ENCODE results near the gene AMBN.

AMBN gene, protein sequence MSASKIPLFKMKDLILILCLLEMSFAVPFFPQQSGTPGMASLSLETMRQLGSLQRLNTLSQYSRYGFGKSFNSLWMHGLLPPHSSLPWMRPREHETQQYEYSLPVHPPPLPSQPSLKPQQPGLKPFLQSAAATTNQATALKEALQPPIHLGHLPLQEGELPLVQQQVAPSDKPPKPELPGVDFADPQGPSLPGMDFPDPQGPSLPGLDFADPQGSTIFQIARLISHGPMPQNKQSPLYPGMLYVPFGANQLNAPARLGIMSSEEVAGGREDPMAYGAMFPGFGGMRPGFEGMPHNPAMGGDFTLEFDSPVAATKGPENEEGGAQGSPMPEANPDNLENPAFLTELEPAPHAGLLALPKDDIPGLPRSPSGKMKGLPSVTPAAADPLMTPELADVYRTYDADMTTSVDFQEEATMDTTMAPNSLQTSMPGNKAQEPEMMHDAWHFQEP

DNA sequence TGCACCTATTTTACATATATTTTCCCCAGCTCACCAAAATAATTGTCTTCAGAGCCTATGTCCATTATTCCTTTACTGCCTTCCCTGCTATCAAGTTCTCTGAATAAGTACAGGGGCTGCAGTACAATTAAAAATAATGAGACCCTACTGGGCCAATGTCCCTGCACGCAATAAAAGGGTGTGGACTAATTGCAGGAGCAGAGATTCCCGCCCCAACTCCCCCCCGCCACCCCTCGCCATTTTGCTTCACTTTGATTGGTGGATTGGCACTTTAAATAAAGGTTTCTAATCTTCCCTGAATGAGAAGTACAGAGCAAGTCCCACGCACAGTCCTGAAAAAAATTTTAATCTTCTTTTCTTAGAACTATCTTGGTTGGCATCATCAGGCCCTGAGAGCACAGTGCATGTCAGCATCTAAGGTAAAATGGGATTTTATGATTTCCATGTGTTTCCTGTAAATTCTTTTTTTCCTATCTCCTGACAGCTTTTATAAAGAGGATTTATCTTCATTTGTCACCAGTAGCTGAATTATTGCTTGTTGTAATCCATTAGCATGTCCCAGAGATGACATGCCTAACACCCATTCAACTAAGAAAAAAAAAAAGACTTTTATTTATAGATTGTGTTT, at the start of gene AMBN:
AMBN (plus strand) TSS at position 302 of the 628 bp plus-strand sequence; CDS start at position 405, 103 bp downstream.
- DNase-seq = no peak

DNA sequence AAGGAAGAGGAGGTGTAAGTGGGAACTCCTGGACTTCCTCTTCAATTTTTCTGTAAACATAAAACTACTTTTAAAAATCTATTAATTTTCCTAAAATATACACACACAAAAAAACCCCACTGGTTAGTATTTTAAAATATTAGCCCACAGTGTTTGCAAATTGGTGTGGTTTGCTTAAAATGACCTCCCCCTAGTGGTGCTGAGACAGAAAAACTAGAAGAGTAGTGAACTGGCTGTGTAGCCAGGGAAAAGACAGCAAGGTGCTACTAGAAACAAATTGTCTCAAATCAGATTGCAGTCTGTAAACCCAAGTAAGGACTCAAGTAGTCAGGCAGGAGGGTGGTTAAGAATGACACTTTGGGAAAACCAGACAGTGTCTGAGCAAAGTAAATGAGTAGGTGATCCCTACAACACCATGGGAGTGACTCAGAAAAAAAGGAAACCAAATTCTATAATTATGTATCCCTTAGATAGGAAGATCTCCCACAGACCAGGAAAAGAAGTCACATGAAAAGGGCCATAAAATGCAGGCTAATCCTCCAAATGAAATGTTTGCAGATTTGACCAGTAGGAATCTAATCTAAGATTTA, 47.7 kb upstream of the AMBN start:
- DNase-seq = no peak

DNA sequence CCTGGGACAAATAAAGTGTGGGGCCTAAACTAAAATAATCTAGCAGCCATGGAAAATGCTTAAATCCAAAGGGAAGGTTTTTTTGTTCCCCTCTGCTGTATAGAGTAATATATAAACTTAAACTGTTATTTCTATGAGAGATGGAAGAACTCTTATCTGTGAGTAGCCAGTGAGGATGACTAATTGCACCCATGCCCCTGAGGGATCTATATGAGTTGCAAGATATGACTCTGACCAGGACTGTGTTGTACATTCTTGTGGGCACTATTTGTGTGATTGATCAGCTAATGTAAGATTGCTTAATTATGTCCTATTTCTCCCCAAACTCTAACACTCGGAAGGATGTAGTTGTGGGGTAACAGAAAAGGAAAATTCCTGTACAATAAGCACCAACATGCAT, 35.2 kb upstream of the AMBN start:
- DNase-seq = no peak

DNA sequence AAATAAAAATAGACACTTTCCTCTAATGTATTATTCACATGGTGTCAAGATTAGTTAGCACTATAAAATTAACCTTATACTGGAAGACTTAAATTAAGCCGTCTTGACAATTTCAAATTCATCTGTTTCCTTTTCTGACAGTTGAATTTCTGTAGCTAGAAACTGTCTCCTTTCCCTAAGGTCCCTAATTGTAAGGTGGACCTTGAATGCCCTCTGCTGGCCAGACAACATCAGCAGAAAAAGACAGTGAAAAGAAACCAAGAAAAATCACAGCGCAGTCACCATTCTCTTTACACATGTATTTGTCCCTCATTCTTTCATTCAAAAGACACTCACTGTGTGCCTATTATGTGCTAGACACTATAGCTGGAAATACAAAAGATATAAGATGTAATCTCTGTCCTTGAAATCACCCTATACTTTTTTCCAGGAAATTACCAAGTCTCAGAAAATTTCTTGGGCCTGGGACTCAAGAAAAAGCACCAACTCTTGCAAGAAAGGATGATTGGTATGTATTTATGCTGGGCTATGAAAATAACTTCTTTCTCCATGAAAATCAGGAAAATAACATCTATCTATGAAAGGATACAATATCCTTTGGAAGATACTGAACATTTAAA, 32.7 kb upstream of the AMBN start:
- peak; percentile 18 for DNase-seq

DNA sequence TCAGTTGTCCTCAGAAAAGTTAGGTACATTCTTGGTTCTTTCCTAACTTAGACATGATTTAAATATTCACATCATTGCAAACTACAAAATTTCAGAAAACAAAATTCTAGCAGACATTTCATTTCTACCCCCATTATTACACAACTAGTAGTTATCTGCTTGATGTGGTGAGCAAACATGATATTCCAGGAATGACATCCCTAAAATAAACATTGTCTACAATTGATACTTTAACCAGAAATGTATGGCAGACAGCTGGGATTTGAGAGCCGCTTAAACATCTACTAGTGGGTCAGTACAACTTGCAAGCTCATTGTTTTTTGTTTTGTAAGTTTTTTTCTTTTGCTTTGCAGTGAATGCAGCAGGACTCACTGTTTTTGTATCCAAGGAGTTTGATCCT, 32.1 kb upstream of the AMBN start:
- DNase-seq = no peak

DNA sequence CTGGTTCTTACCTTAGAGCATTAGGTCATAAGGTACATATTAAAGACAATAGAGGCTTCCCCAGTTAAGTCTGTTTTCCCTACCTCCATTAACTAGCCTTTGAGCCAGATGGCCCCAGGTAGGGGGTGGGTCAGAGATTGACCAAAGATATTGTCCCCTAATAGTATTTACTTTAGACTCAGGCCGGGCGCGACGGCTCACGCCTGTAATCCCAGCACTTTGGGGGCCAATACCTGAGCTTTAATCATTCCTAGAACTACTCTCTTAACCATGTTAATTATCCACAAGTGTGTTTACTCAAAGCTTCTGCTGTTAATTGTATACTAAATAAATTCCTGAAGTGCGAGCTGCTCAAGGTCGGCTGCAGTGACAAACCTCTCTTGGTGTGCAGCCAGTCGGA, 28.0 kb upstream of the AMBN start:
- DNase-seq = no peak

DNA sequence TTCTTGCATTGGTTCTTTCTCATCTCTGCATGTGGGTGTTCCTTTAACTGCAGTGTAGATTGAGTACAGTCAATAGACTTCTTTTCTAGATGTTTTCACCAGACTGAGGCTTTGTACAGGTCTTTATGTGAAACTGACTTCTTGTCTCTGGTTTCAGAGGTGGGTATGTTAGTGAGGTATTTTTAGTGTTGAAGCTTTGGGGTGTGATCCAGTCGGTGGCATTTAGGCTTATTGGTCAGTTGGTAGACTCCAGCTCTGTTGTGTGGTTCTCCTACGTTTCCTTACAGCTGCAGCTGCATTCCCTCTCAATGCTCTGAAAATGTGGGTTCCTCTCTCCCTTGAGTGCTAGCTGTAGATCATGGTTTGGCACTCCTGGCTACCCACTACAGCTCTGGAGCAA, 21.3 kb upstream of the AMBN start:
- DNase-seq = no peak

DNA sequence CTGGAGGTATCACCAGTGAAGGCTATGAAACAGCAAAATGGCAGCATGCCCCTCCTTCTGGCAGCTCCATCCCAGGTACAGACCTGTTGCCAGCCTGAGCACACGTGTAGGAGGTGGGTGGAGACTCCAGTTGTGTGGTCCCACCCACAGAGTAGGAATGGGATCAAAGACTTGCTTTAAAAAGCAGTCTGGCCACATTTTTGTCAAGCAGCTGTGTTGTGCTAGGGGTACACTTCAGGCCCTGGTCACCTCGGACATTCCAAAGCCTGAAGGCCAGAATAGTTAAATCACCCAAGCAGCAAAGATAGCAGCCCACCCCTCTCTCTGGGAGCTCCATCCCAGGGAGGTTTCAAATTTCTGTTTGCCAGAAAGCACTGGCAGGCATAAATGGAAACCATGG, 20.3 kb upstream of the AMBN start:
- DNase-seq = no peak

DNA sequence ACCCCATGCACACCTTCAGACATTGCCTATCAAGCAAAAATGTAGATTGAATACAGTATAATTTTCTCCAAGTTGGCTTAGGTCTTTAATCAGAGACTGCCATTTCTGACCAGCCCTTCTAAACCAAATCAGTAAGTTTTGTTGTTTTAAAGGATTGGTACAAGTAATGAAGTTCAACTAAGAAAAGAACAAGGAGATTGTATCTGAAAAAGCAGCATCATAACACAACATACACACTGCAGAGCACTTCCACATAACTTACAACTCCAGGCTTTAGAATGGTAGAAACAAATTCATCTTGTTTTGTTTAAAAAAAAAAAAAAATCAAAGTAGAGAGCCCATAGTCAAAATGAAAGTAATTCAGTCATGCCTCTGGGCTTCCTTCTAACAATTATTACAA, 16.1 kb upstream of the AMBN start:
- no peak for DNase-seq

DNA sequence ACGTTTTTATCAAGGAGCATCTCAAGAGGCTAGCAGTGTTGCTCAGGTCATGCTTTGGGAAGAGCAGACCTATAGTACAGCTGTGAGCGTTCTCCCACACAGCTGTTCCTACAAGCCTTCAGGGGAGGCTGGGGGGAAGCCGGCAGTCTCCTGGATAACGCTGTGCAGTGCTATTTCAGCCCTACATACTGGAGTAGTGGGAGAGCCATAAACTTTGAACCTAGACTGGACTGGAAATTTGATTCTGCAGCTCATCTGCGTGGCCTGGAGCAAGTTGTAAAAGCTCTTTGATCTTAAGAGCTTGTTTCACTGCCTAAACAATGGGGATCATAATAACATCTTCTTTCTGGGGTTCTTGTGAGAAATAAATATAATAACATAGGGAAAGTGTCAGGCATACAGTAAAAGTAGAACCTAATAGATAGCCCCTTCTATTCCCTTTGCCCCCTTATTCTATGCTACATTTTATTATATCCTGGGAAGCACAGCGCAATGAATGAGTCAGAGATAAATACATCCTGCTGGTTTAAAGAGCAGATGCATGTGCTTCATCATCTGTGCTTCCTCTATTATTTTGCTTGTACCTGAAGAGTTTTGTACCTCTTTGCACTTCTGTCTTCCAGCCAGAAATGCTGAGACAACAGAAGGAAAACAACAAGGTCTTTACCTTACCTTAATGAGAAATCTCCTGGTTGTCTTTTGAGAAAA, 14.7 kb upstream of the AMBN start:
- no peak for DNase-seq

DNA sequence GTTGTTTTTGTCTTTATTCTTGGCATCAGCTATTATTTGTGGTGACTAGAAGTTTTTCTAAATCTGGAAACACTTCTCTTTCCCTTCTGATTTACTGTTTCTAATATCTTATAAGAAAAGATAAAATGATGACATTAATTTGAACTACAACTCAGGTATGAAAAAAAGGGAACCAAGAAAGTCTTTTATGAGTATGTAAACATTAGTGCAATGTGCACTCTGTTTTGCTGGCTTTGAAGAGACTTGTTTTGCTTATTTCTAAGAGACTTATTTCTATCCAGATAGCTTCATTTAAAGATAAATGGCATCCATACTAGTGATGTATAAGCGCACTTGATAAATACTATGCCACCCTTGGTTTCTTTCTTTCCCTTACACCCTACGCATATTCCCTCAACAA, 10.1 kb upstream of the AMBN start:
- DNase-seq = no peak

DNA sequence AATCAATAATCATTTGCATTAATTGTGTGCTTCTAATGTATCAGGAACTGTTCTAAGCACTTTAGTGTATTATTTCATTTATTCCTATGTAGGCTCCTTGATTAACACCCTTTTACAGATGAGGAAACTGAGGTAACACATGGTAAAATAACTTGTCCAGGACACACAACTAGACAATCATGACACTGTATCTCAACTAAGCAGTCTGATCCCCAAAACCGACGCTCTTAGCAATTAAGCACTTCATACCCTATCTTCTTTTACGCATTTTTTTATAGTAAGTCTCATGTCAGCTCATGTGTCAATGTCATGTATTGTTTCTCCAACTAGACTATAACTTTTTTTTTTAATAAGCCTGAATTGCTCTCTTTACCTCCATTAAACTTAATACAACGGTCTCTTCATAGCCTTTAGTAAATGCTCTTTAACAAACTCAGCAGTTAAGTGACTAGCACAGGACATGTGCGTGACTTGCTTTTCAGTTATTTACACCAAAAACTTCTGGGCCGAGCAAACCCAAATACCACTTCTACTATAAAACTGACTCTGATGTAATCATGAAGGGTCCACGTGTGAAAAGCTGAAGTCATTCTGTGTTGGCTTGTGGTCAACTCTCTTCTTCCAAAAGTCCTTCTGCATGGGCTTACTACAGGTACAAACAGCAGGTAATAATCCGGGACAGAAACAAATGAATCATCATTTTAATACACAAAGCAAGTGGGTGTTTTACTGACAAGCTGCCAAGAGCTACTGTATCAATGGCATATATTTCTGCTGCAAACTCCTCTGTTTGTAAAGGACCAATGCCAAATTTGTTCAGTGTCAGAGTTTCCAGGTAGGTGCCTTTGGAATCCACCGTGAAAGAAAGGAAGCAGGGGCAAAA, 7.9 kb upstream of the AMBN start:
- no peak for DNase-seq

DNA sequence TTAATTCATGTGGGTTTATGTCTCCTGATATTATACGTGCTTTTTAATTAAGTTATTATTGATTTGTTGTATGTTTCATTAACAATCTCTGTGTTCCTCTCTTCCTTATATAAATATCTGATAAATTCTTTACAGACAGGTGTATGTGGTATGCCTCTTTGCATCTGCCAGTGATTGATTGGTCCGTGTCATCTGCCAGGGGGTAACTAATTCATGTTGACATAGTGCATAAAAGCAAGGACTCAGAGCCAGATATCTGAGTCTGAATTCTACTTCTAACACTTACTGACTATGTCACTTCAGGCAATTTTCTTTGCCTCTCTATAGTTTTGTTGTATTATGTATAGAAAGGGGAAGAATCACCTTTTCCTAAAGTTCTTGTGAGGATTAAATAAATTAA, 5.2 kb upstream of the AMBN start:
- DNase-seq = no peak

DNA sequence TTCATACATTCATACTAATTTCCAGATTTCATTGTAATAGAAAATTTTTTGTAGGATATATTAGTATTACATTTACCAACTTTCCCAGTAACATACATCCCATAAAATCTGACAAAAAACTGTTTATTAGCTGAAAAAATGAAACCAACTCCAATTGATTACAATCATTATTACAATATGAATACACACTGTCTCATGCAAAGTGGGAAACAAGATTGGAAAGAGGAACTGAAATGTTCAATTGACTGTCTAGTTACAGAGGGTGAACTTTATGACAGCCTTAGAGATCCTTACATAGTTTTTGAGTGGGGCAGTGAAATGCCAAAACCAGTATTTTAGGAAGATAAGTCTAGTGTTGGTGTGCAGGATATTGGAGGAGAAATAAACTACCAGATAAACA, 2.3 kb upstream of the AMBN start:
- DNase-seq = no peak

DNA sequence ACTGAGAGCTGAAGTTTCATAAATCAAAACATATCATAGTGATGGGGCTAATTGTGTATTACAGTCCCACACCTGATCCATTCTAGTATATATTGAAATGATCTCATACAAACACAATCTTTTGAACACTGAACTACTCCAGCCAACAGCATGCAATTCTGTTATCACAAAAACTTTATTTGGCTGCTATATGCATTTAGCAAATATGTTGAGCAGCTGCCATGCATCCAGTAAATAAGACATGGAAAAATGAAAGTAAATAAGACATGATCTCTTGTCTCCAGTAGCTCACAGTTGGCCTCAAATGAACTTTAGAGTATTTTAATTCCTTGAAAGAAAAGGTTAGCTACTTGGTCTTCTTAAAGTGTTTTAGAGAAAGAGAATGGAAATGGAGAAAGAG, 2.1 kb downstream of the AMBN start:
- DNase-seq = no peak

DNA sequence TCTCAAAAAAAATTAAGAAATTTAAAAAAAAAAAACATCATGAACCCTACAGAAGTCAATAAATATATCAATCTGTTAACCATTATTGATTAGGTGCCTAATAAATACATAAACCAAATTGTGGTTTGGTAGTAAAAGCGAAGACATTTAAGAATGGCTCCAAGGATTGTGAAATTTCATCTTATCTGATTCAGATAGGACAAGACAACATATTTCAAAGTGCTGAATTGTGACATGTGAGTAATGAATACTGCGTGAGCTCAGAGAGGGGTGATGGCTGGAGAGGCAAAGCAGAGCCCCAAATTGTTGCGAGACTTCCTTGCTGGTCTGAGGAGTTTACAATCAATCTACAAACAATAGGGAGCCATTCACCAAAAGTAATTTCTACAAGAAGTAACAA, 8.2 kb downstream of the AMBN start:
- DNase-seq = no peak

DNA sequence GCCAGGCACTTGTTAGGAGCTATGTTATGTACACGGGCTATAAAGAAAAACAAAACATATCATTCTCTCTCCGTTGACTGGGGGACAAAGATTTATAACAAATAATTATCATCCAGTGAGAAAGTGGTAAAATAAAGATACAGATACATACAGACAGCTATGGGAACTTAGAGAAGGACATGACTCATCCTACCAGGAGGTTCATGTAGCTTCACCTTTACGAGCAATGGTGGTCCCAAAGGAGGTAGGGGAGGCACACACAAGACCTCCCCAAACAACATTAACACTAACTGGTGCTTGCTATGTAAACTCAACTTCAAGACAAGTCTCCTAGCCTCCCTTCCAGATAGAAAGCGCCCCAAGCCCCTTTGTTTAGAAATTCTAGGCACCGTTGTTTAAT, 8.9 kb downstream of the AMBN start:
- DNase-seq = no peak

DNA sequence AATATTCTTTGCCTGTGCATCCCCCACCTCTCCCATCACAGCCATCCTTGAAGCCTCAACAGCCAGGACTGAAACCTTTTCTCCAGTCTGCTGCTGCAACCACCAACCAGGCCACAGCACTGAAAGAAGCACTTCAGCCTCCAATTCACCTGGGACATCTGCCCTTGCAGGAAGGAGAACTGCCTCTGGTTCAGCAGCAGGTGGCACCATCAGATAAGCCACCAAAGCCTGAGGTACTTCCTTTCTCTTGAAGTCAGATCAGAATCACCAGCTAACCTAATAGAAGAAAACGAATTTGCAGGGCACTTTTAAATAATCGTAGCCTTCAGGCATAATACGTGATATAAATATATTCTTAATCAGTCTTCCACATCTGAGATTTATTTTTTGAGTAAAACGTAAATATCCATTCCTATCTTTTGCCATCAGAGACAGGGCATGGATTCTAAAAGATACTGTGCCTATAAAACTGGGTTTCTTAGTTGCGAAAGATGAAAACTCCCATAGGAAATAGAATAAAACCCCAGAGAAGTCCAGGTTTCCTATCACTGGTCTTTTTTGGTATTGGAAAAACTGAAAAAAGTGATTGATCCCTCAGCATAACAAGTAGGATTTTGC, 9.5 kb downstream of the AMBN start:
- DNase-seq = peak; percentile 55

DNA sequence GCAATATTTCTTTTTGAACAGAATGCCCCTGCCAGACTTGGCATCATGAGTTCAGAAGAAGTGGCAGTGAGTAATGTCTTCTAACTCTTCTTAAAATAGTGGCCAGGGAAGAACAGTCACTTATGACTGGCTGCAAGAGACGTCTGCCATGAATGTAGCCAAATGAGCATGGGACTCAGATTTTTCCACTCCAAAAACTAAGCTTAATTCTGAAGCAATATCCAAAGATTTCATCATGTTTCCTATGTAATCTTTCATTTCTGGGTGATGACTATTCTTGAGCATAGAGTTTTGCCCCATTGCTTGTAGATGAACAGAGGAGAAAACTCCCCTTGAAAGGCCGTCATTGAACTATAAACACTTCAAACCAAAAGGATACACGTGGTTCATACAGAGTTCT, 11.8 kb downstream of the AMBN start:
- no peak for DNase-seq

DNA sequence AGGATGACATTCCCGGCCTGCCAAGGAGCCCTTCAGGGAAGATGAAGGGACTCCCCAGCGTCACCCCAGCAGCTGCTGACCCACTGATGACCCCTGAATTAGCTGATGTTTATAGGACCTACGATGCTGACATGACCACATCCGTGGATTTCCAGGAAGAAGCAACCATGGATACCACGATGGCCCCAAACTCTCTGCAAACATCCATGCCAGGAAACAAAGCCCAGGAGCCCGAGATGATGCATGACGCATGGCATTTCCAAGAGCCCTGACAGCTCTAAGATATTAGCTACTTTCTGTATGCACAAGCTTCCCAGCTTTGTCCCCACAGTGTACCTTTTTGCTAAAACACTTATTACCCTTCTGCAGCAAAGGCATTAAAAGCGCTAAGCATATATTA, 14.4 kb downstream of the AMBN start:
- DNase-seq = no peak

DNA sequence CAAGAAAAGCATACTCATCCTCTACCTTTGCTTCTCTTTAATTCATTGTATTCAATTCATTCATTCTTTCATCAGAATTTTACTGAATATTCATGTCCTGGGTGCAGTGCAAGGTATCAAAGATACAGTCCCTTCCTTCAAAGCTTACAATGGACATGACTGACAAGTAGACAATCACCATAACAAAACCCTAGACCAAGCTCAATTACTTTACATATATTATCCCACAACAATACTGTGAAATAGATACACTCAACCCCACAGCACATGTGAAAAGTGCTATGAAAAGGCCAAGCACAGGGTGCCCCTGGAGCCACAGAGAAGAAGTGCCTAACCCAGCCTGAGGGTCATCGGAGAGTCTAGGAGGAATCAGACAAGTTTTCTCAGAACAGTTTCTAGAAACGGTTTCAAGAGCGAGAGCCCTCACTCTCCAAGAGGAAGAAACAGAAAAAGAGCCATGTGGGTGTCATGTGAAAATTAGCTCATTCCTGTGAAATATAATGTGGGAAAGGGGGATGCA, 15.3 kb downstream of the AMBN start:
- no peak for DNase-seq

Data from activated CD8-positive, alpha-beta memory T cell treated with anti-CD3 and anti-CD28 coated beads, Interleukin-2, amount 50 U/mL, for 4 hours (primary cell).